GM12801 (cell line): ENCODE results near the gene SYNCRIP.

Experiments
- CTCF ChIP-seq: IDR thresholded peaks from one replicate; pipeline ENCODE4 v1.5.1; 2011; ENCODE audit warnings: control low read depth; ENCODE audit not compliant: insufficient read length; ENCODE audit errors: extremely low read depth

The SYNCRIP gene

GRCh38 chr6:85602100-85602499 lies 40.6 kb downstream of the SYNCRIP start:
- no peak for TF ChIP-seq CTCF

- TF ChIP-seq CTCF = no peak
Measured at GRCh38 chr6:85600713-85601313, 41.9 kb downstream of the SYNCRIP start.

GRCh38 chr6:85594197-85594930 lies 48.3 kb downstream of the SYNCRIP start:
- TF ChIP-seq CTCF = no peak

- no peak for TF ChIP-seq CTCF
Measured at GRCh38 chr6:85593438-85594196, 49.1 kb downstream of the SYNCRIP start, which contains the start of gene SNX14. SNX14 (minus strand) TSS chr6:85593858; CDS start chr6:85593718, 140 bp downstream.

GRCh38 chr6:85592033-85592432 lies 50.7 kb downstream of the SYNCRIP start:
- no peak for TF ChIP-seq CTCF

- no peak for TF ChIP-seq CTCF
Measured at GRCh38 chr6:85591207-85591606, 51.5 kb downstream of the SYNCRIP start.

GRCh38 chr6:85585741-85586140 lies 56.9 kb downstream of the SYNCRIP start:
- no peak for TF ChIP-seq CTCF
